ENCODE data around the gene ABCB11. TPM values are rescaled to one million over a fixed set of nuclear protein-coding genes. Genes with fewer than 3 reads are reported as not detected.

The ABCB11 gene
- total and polyA plus RNA-seq, 9 of the 15 experiments (the other 6 are each of a cell fraction or from before 2014, with no cell fraction given) = 0.04 to 0.51 (median 0.10) TPM; not detected in 1

DNA sequence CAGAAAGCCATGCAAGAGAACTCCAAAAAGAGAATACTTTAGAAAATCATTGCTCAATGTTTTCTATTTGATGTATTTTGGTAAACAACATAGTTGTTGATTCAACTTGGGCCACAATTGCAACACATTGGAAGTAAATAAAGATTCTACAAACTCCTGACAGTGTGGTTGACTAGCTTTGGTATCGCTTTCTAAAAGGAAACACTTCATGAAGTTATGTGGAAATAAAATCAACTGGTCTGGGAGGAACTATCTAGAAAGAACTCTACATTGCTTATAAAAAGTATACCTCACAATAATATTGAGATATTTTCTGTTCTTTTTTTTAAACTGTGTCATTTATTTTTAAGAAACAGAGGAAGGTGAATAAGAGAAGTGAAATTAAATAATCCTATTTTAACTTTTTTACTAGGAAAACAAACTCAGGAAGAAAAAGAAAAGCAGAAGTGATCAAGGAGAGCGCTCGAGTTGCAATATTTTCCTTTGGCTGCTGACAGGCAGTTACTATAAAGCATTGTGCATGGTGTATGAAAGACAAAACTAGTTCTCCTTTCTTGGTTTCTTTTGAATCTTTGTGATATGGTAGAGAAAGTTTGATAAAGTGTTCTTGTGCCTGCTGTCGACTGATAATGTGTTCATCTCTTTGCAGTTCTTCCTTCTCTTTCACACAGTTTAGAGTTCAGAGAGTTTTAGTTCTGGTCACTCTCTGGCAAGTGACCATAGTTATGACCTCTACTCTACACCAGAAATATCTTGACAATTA lies 41.2 kb upstream of the ABCB11 start (continued):
- TF ChIP-seq ASH1L (IDR thresholded peaks at IDR 0.05; ENCODE audit: borderline replicate concordance, low read depth, partially characterized antibody) (no peak), HDAC8 (tag; IDR thresholded peaks at IDR 0.05) (no peak), RNF2 (IDR thresholded peaks at IDR 0.05) (peak; percentile 65; the same call in 1 of the 2 replicates), XRCC5 (IDR thresholded peaks at IDR 0.05; ENCODE audit: low read depth, low read length) (no peak), RBM25 (IDR thresholded peaks at IDR 0.05; ENCODE audit: low read depth, low read length, severe bottlenecking) (no peak), ZNF217 (CRISPR knock-in tag; IDR thresholded peaks at IDR 0.05) (no peak), NUFIP1 (IDR thresholded peaks at IDR 0.05; ENCODE audit: partially characterized antibody) (no peak), KLF1 (tag; IDR thresholded peaks at IDR 0.05) (no peak), ZNF24 (IDR thresholded peaks at IDR 0.05) (peak; percentile 51; the same call in 1 of the 2 replicates), CBFA2T2 (conservative IDR thresholded peaks at IDR 0.05) (peak; percentile 77), ZNF212 (CRISPR knock-in tag; IDR thresholded peaks at IDR 0.05) (no peak), SIN3A (IDR thresholded peaks at IDR 0.05; ENCODE audit: borderline replicate concordance in 2 of 2, control insufficient read depth in 1 of 2, low read depth in 2 of 2, low read length in 2 of 2) (no peak)
- TF ChIP-seq, protein P1, sequence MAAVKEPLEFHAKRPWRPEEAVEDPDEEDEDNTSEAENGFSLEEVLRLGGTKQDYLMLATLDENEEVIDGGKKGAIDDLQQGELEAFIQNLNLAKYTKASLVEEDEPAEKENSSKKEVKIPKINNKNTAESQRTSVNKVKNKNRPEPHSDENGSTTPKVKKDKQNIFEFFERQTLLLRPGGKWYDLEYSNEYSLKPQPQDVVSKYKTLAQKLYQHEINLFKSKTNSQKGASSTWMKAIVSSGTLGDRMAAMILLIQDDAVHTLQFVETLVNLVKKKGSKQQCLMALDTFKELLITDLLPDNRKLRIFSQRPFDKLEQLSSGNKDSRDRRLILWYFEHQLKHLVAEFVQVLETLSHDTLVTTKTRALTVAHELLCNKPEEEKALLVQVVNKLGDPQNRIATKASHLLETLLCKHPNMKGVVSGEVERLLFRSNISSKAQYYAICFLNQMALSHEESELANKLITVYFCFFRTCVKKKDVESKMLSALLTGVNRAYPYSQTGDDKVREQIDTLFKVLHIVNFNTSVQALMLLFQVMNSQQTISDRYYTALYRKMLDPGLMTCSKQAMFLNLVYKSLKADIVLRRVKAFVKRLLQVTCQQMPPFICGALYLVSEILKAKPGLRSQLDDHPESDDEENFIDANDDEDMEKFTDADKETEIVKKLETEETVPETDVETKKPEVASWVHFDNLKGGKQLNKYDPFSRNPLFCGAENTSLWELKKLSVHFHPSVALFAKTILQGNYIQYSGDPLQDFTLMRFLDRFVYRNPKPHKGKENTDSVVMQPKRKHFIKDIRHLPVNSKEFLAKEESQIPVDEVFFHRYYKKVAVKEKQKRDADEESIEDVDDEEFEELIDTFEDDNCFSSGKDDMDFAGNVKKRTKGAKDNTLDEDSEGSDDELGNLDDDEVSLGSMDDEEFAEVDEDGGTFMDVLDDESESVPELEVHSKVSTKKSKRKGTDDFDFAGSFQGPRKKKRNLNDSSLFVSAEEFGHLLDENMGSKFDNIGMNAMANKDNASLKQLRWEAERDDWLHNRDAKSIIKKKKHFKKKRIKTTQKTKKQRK (IDR thresholded peaks at IDR 0.05; ENCODE audit: borderline replicate concordance, low read depth, low read length) = no peak
- TF ChIP-seq, protein P2, sequence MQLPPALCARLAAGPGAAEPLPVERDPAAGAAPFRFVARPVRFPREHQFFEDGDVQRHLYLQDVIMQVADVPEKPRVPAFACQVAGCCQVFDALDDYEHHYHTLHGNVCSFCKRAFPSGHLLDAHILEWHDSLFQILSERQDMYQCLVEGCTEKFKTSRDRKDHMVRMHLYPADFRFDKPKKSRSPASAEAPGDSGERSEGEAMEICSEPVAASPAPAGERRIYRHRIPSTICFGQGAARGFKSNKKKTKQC (CRISPR knock-in tag; IDR thresholded peaks at IDR 0.05) = no peak
- TF ChIP-seq, protein P3, sequence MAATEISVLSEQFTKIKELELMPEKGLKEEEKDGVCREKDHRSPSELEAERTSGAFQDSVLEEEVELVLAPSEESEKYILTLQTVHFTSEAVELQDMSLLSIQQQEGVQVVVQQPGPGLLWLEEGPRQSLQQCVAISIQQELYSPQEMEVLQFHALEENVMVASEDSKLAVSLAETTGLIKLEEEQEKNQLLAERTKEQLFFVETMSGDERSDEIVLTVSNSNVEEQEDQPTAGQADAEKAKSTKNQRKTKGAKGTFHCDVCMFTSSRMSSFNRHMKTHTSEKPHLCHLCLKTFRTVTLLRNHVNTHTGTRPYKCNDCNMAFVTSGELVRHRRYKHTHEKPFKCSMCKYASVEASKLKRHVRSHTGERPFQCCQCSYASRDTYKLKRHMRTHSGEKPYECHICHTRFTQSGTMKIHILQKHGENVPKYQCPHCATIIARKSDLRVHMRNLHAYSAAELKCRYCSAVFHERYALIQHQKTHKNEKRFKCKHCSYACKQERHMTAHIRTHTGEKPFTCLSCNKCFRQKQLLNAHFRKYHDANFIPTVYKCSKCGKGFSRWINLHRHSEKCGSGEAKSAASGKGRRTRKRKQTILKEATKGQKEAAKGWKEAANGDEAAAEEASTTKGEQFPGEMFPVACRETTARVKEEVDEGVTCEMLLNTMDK (IDR thresholded peaks at IDR 0.05; ENCODE audit: borderline replicate concordance, insufficient read depth, low read depth, low read length, poor library complexity, severe bottlenecking) = no peak
- TF ChIP-seq, protein P4, sequence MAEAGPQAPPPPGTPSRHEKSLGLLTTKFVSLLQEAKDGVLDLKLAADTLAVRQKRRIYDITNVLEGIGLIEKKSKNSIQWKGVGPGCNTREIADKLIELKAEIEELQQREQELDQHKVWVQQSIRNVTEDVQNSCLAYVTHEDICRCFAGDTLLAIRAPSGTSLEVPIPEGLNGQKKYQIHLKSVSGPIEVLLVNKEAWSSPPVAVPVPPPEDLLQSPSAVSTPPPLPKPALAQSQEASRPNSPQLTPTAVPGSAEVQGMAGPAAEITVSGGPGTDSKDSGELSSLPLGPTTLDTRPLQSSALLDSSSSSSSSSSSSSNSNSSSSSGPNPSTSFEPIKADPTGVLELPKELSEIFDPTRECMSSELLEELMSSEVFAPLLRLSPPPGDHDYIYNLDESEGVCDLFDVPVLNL (CRISPR knock-in tag; IDR thresholded peaks at IDR 0.05; ENCODE audit: low read depth) = no peak
- TF ChIP-seq, protein P5, sequence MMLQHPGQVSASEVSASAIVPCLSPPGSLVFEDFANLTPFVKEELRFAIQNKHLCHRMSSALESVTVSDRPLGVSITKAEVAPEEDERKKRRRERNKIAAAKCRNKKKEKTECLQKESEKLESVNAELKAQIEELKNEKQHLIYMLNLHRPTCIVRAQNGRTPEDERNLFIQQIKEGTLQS (IDR thresholded peaks at IDR 0.05) = no peak
- TF ChIP-seq, protein P5 (CRISPR knock-in tag; conservative IDR thresholded peaks at IDR 0.05) = no peak
